GM12878 (cell line): ENCODE measurements around the gene NECAB2. TPM values are rescaled to one million over a fixed set of nuclear protein-coding genes. Genes with fewer than 3 reads are reported as not detected.

Experiments
- ATAC-seq: fragments of 200-7000 bp; cut with Tn5 transposase; 3 replicates; pipeline ENCODE4 v1.9.1; 2020; ENCODE audit warnings: mild to moderate bottlenecking, moderate library complexity
- BruUV-seq: library from RNA; stranded (reverse); fragments of 400-500 nt; replicated peaks from 2 replicates; lab custom pipeline; 2021; lab: Mats Ljungman, UMichigan
- CTCF ChIA-PET: fragments of 300-600 bp; sonication (Branson Sonifier 250); formaldehyde crosslinking; extraction: SDS; loops from one replicate; lab custom pipeline; 2021; ENCODE audit warnings: inconsistent platforms; lab: Yijun Ruan, JAX
- POLR2A ChIA-PET: fragments of 350-600 bp; formaldehyde crosslinking; extraction: SDS; loops from one replicate; lab custom pipeline; 2021; ENCODE audit warnings: inconsistent platforms; lab: Charles Lee
- RAD21 ChIA-PET: fragments of 300-600 bp; sonication (Branson Sonifier 250); formaldehyde crosslinking; loops from one replicate; lab custom pipeline; 2023; ENCODE audit warnings: antibody characterized with exemption; ENCODE audit not compliant: unreplicated experiment; lab: Charles Lee
- SMC1A ChIA-PET: fragments of 300-600 bp; sonication (Branson Sonifier 250); formaldehyde crosslinking; loops from one replicate; lab custom pipeline; 2023; ENCODE audit not compliant: unreplicated experiment, uncharacterized antibody; lab: Charles Lee
- DNase-seq: peaks from one replicate; pipeline ENCODE4 v3.0.0-alpha.2; 2011; ENCODE audit warnings: low read depth, low spot score
- FAIRE-seq: peaks from 3 replicates; lab custom pipeline; 2011; peaks lifted over from hg19 to GRCh38; lab: Jason Lieb, UNC
- H2AFZ ChIP-seq: 2 replicates; pipeline ENCODE4 v1.6.0; 2011; ENCODE audit warnings: low read depth, low read length, control low read depth; ENCODE audit not compliant: control insufficient read depth
- H3K27ac ChIP-seq: 2 replicates; pipeline ENCODE4 v1.5.1; 2011; ENCODE audit warnings: control low read depth; ENCODE audit not compliant: control insufficient read depth, insufficient read depth
- H3K27me3 ChIP-seq, 2 experiments: replicated peaks in 1 of 2; 2 replicates each; pipeline versions ENCODE4 v1.6.0 to v1.6.1; 2011; ENCODE audit warnings: low read length in 1 of 2; ENCODE audit not compliant: control insufficient read depth in 2 of 2, insufficient read depth in 2 of 2
- H3K36me3 ChIP-seq, 2 experiments: 2 replicates each; pipeline ENCODE4 v1.5.1; 2011; ENCODE audit warnings: low read length in 1 of 2; ENCODE audit not compliant: control insufficient read depth in 2 of 2, insufficient read depth in 2 of 2
- H3K4me1 ChIP-seq: 2 replicates; pipeline ENCODE4 v1.6.1; 2011; ENCODE audit warnings: mild to moderate bottlenecking, low read length, moderate library complexity, mixed read lengths; ENCODE audit not compliant: control insufficient read depth, insufficient read depth
- H3K4me2 ChIP-seq: 2 replicates; pipeline ENCODE4 v1.6.0; 2011; ENCODE audit warnings: control low read depth; ENCODE audit not compliant: control insufficient read depth, insufficient read depth
- H3K4me3 ChIP-seq: fragments of 200-600 bp; sonication (generic); 2 replicates; pipeline ENCODE4 v1.5.1; 2016
- H3K79me2 ChIP-seq: 2 replicates; pipeline ENCODE4 v1.6.0; 2011; ENCODE audit warnings: low read length; ENCODE audit not compliant: control insufficient read depth, insufficient read depth
- H3K9ac ChIP-seq: 2 replicates; pipeline ENCODE4 v1.8.0; 2011; ENCODE audit warnings: low read length, control low read depth, mixed read lengths; ENCODE audit not compliant: control insufficient read depth, insufficient read depth
- H3K9me3 ChIP-seq: replicated peaks from 3 replicates; pipeline ENCODE4 v1.5.1; 2011; ENCODE audit warnings: mild to moderate bottlenecking, low read length; ENCODE audit not compliant: control insufficient read depth, insufficient read depth
- H4K20me1 ChIP-seq: 2 replicates; pipeline ENCODE4 v1.6.0; 2011; ENCODE audit not compliant: control insufficient read depth, insufficient read depth
- FOXM1 ChIP-seq: IDR thresholded peaks from 2 replicates; pipeline ENCODE4 v1.6.1; 2012; ENCODE audit warnings: low read depth, mild to moderate bottlenecking, inconsistent platforms, low read length, moderate library complexity
- SIX5 ChIP-seq: IDR thresholded peaks from 2 replicates; pipeline ENCODE4 v1.6.1; 2011; ENCODE audit warnings: mild to moderate bottlenecking, low read depth, low read length, moderate library complexity; ENCODE audit not compliant: severe bottlenecking
- ZNF217 ChIP-seq: fragments of 450-650 bp; IDR thresholded peaks from 2 replicates; pipeline ENCODE4 v1.6.1; 2017; ENCODE audit warnings: antibody characterized with exemption, mild to moderate bottlenecking
- ZNF592 ChIP-seq: fragments of 450-650 bp; IDR thresholded peaks from 2 replicates; pipeline ENCODE4 v1.6.1; 2017; ENCODE audit warnings: mild to moderate bottlenecking, moderate library complexity
- WGBS: methylation state at CpG from one replicate; pipeline ENCODE4 v1.1.6; 2016; ENCODE audit warnings: low lambda C conversion rate; ENCODE audit not compliant: insufficient replicate concordance, insufficient coverage; ENCODE audit errors: missing lambda C conversion rate; 5-methylcytosine and 5-hydroxymethylcytosine counted together
- in situ Hi-C: fragments of 300-500 bp; cut with MboI; formaldehyde crosslinking; loops from 9 replicates; pipeline ENCODE4 v1.14.3; 2018; ENCODE audit warnings: mixed read lengths
- intact Hi-C: fragments of 100-400 bp; cut with micrococcal nuclease; formaldehyde crosslinking; loops from one replicate; pipeline ENCODE4 v1.14.2; 2022; ENCODE audit not compliant: unreplicated experiment
- polyA plus RNA-seq, 11 experiments: library from polyadenylated mRNA; depleted of rRNA in 4 of 11; unstranded in 6 of 11; stranded (reverse) in 5 of 11; fragments of >200 nt; fragmentation: Nextera tagmentation in 4 of 11; fragmentation: Illumina TruSeq in 1 of 11; extraction: Ambion mirVana in 4 of 11; extraction: Trizol in 1 of 11; gene quantifications; 1 replicate in 1 of 11; 2 replicates in 10 of 11; pipeline versions ENCODE4 v1.2.1 to v1.2.3, GENCODE V29; 2011 to 2016; ENCODE audit warnings: inconsistent platforms in 2 of 11, missing spikeins in 2 of 11, low read depth in 1 of 11
- total RNA-seq, 4 experiments: library from RNA; depleted of rRNA in 3 of 4; stranded (reverse); fragments of >200 nt in 3 of 4; fragmentation: Illumina TruSeq in 1 of 4; extraction: Trizol in 1 of 4; gene quantifications; 2 replicates each; pipeline versions ENCODE4 v1.2.1 to v1.2.3, GENCODE V29; 2013 to 2021

NECAB2 gene
- total and polyA plus RNA-seq, 10 of the 15 experiments (the other 5 are each of a cell fraction or from before 2014, with no cell fraction given) = not detected

GRCh38 chr16:83932304-83932703 lies 35.7 kb upstream of the NECAB2 start:
- H4K20me1 ChIP-seq = no peaks in the 10 kb centered on the region
- H3K4me3 ChIP-seq = no peak overlapping the region
- in situ Hi-C loops = no loop called here
- ChIA-PET SMC1A (no interaction called here), POLR2A (no interaction called here), CTCF (no interaction called here), RAD21 (no interaction called here)
- no peak overlapping the region for H3K9ac ChIP-seq
- no peaks in the 10 kb centered on the region for H3K4me1 ChIP-seq
- H3K79me2 ChIP-seq = no peaks in the 10 kb centered on the region
- FAIRE-seq (no peak), ATAC-seq (no peak), DNase-seq (no peak)
- intact Hi-C loops = no loop called here
- TF ChIP-seq ZNF592 (no peak), SIX5 (no peak), ZNF217 (no peak), FOXM1 (no peak)
- no peaks in the 10 kb centered on the region for H3K36me3 ChIP-seq
- H3K27ac ChIP-seq = no peak overlapping the region
- no peak overlapping the region for H3K4me2 ChIP-seq
- WGBS = 80% methylated on average over 10 of the region's 11 CpGs
- no peaks in the 10 kb centered on the region for H3K9me3 ChIP-seq
- H2AFZ ChIP-seq = no peak overlapping the region
- no TSS peak for BruUV-seq
- H3K27me3 ChIP-seq = no peaks in the 10 kb centered on the region
